ENCODE data around the gene ASB18. TPM values are rescaled to one million over a fixed set of nuclear protein-coding genes. Genes with fewer than 3 reads are reported as not detected.

The ASB18 gene
- total and polyA plus RNA-seq, 8 donors, result not detected

DNA sequence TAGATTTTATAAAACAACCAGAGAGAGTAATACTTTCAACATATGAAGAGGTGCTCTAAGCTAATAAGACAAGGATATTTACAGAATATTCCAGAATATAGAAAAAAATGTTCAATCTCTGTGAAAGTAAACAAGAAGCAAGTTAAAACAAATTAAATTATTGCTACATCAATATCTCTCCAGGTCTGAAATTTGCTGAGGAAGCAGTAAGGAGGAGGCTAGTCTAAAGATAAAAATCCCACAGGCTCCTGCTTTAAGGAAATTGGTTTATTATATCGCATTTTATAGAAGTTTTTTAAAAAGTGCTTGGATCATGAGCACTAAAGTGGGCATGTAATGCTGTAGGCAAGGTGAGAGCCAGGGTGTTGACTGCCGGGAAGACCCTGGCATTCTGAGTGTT, 39.7 kb upstream of the ASB18 start:
- intact Hi-C loops (cut with DNase I; ENCODE audit: low total_unique reads), result no loop called here
- 87 to 96% (median 91%) methylated on average over 2 of the region's 2 CpGs for WGBS, 5 donors
- Histone ChIP-seq H3K4me1 (no peaks in the 10 kb centered on the region), H3K4me3 (no peak overlapping the region), H3K27ac (no peak overlapping the region), H3K9me3 (no peaks in the 10 kb centered on the region), H3K36me3 (no peaks in the 10 kb centered on the region), H3K27me3 (peaks cover 0 to 12% (median 0%) of the 10 kb centered on the region in 3 donors)
- no peak for DNase-seq
- TF ChIP-seq POLR2A (IDR thresholded peaks at IDR 0.05), result no peak

DNA sequence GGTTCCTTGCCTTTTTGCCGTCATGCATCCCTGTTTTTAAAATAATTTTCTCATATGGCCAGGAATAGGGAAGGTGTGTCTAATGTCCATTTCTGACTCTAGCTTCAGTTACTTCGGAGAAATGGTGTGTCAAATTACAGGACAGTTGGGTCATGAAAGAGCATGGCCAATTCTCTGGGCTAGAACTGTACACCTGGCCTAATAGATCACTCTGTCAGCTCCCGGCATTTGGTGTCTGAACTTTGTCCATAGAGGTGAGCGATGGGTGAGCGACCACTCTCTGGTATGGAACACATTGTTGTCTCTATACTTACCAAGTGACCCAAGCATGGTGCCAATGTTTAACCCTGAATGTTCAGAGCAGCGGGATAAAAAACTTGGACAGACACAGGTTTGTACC, 38.3 kb upstream of the ASB18 start:
- TF ChIP-seq, protein P1, sequence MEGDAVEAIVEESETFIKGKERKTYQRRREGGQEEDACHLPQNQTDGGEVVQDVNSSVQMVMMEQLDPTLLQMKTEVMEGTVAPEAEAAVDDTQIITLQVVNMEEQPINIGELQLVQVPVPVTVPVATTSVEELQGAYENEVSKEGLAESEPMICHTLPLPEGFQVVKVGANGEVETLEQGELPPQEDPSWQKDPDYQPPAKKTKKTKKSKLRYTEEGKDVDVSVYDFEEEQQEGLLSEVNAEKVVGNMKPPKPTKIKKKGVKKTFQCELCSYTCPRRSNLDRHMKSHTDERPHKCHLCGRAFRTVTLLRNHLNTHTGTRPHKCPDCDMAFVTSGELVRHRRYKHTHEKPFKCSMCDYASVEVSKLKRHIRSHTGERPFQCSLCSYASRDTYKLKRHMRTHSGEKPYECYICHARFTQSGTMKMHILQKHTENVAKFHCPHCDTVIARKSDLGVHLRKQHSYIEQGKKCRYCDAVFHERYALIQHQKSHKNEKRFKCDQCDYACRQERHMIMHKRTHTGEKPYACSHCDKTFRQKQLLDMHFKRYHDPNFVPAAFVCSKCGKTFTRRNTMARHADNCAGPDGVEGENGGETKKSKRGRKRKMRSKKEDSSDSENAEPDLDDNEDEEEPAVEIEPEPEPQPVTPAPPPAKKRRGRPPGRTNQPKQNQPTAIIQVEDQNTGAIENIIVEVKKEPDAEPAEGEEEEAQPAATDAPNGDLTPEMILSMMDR (IDR thresholded peaks at IDR 0.05), result no peak
- TF ChIP-seq POLR2AphosphoS5 (IDR thresholded peaks at IDR 0.05) (no peak), EP300 (IDR thresholded peaks at IDR 0.05) (no peak), POLR2A (IDR thresholded peaks at IDR 0.05) (no peak)
- Histone ChIP-seq H3K27ac (no peak overlapping the region), H3K36me3 (no peaks in the 10 kb centered on the region), H3K4me3 (no peak overlapping the region), H3K27me3 (peaks cover 0 to 5% (median 0%) of the 10 kb centered on the region in 3 donors), H3K4me1 (no peaks in the 10 kb centered on the region), H3K9me3 (no peaks in the 10 kb centered on the region)
- no peak for DNase-seq
- intact Hi-C loops (cut with DNase I; ENCODE audit: low total_unique reads), result no loop called here
- WGBS, 5 donors, result 79 to 87% (median 84%) methylated on average over 6 of the region's 6 CpGs

DNA sequence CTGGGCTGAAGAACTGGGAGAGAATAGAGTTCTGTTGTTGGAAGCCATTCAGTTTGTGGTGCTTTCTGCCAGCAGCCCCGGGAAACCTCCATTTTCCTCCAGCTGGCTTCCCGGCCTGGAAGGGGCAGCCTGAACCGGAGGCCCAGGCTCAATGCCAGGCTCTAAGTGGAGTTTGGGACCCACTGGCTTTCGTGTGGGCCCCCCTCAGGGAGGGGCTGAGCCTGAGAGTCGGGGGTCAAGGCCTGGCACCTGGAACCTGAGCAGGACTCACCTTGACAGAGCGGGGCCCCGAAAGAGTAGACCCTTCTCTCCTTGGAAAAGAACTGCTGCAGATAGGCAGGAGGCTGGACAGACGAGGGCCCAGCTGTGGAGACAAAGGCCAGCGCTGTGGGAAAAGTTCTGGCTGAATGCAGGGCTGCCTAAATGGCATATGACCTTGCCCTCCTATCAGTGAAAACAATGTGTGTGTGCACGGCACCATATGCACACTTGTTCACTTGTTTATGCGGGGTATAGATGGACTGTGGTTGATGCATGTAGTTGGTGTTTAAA, 34.8 kb upstream of the ASB18 start:
- WGBS, 5 donors, result 73 to 82% (median 81%) methylated on average over 11 of the region's 11 CpGs
- DNase-seq, result no peak
- intact Hi-C loops (cut with DNase I; ENCODE audit: low total_unique reads), result no loop called here

DNA sequence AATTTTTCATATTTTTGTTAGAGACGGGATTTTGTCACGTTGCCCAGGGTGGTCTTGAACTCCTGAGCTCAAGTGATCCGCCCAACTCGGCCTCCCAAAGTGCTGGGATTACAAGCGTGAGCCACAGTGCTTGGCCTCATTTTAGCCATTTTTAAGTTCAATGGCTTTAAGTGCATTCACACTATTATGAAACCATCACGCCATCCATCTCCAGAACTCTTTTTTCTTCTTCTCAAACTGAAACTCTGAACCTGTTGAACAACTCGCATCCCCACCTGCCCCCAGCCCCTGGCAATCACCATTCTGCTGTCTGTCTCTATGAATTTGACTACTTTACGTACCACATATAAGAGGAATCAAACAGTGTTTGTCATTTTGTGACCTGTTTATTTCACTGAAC, 31.3 kb upstream of the ASB18 start:
- Histone ChIP-seq H3K27ac (no peak overlapping the region), H3K36me3 (no peaks in the 10 kb centered on the region), H3K27me3 (peaks cover 0 to 4% (median 0%) of the 10 kb centered on the region in 3 donors), H3K9me3 (no peaks in the 10 kb centered on the region), H3K4me1 (no peaks in the 10 kb centered on the region), H3K4me3 (no peak overlapping the region)
- intact Hi-C loops (cut with DNase I; ENCODE audit: low total_unique reads), result no loop called here
- 78 to 86% (median 82%) methylated on average over 8 of the region's 8 CpGs for WGBS, 5 donors
- no peak for DNase-seq
- TF ChIP-seq EP300 (IDR thresholded peaks at IDR 0.05) (no peak), POLR2A (IDR thresholded peaks at IDR 0.05) (no peak), POLR2AphosphoS5 (IDR thresholded peaks at IDR 0.05) (no peak)
- TF ChIP-seq, protein P1 (IDR thresholded peaks at IDR 0.05), result no peak

More for the DNA sequence above, 34.8 kb upstream of the ASB18 start:
- TF ChIP-seq EP300 (IDR thresholded peaks at IDR 0.05), result no peak
- TF ChIP-seq POLR2A (IDR thresholded peaks at IDR 0.05), result no peak
- TF ChIP-seq, protein P1 (IDR thresholded peaks at IDR 0.05), result no peak
- no peak for TF ChIP-seq POLR2AphosphoS5 (IDR thresholded peaks at IDR 0.05)
- H3K9me3 ChIP-seq, result no peaks in the 10 kb centered on the region
- no peak overlapping the region for H3K4me3 ChIP-seq
- no peaks in the 10 kb centered on the region for H3K4me1 ChIP-seq
- no peak overlapping the region for H3K27ac ChIP-seq
- no peaks in the 10 kb centered on the region for H3K36me3 ChIP-seq
- H3K27me3 ChIP-seq, result peaks cover 0 to 6% (median 0%) of the 10 kb centered on the region in 3 donors

DNA sequence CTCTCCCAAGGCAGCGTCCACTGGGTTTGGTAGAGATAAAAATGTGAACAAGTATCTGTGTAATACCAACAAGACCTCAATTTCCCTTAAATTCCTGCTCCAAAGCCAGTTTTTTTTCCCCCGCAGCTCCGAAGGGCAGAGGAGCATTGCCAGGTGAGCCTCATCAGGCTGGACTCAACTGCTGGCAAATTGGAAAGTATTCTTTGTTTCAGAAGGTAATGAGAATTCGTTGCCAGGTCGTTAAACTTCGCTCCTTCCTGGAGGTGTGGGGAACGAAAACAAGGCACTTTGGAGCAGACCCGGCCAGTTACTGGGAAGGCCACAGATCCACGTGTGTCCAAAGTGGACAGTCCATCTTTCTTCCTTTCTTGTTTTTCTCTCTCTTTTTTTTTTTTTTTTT, 30.4 kb upstream of the ASB18 start:
- Histone ChIP-seq H3K4me3 (no peak overlapping the region), H3K27me3 (peaks cover 0 to 11% (median 0%) of the 10 kb centered on the region in 3 donors), H3K9me3 (no peaks in the 10 kb centered on the region), H3K4me1 (no peaks in the 10 kb centered on the region), H3K27ac (no peak overlapping the region), H3K36me3 (no peaks in the 10 kb centered on the region)
- WGBS, 5 donors, result 83 to 89% (median 87%) methylated on average over 9 of the region's 9 CpGs
- TF ChIP-seq, protein P1 (IDR thresholded peaks at IDR 0.05), result no peak
- TF ChIP-seq POLR2A (IDR thresholded peaks at IDR 0.05) (no peak), POLR2AphosphoS5 (IDR thresholded peaks at IDR 0.05) (no peak), EP300 (IDR thresholded peaks at IDR 0.05) (no peak)
- no peak for DNase-seq
- intact Hi-C loops (cut with DNase I; ENCODE audit: low total_unique reads), result no loop called here

All from stomach (tissue), 9 donors.